ENCODE measurements around the gene SEC16A.

DNA sequence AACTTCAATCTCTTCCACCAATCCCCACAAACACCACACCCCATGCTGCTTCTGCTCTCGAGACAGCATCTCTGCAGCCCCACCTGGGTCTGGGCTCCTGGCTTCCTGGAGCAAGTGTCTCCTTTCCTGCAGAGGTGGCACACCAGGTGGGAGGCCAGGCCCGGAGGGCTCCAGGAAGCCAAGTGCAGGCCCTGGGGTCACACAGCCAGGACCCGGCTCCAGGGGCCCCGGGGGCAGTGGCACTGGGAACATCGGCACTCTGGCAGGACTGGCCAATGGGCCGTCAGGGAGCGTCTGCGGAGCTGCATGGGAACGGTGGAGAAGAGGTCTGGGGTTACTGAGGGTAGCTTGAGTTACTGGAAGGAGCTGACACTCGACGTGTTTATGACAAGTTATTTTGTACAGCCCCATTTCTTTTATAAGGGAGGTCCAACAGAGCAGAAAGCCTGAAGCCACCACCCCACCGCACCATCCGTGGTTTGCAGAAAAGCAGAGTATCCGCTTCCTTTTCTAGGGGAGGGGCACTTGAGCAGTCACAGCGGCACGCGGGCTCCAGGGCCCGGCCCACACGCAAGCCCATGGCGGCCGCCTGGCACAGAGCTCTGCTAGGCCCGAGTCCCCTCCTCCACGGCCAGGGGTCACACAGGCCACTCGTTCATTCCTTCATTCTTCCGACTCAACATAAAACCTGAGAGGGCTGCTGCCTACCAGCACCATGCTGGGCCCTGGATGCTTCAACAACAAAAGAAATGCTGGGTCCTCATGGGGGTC, 28.6 kb downstream of the SEC16A start:
- no peak for TF ChIP-seq EZH2 (optimal IDR thresholded peaks at IDR 0.05; ENCODE audit: low read depth, low read length)
- no peak for TF ChIP-seq EZH2phosphoT487 (IDR thresholded peaks at IDR 0.05; ENCODE audit: low read length)
- TF ChIP-seq, protein P1, sequence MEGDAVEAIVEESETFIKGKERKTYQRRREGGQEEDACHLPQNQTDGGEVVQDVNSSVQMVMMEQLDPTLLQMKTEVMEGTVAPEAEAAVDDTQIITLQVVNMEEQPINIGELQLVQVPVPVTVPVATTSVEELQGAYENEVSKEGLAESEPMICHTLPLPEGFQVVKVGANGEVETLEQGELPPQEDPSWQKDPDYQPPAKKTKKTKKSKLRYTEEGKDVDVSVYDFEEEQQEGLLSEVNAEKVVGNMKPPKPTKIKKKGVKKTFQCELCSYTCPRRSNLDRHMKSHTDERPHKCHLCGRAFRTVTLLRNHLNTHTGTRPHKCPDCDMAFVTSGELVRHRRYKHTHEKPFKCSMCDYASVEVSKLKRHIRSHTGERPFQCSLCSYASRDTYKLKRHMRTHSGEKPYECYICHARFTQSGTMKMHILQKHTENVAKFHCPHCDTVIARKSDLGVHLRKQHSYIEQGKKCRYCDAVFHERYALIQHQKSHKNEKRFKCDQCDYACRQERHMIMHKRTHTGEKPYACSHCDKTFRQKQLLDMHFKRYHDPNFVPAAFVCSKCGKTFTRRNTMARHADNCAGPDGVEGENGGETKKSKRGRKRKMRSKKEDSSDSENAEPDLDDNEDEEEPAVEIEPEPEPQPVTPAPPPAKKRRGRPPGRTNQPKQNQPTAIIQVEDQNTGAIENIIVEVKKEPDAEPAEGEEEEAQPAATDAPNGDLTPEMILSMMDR (IDR thresholded peaks at IDR 0.05; ENCODE audit: low read length): no peak
